Measurements from ENCODE around the gene EPHB2.

DNA sequence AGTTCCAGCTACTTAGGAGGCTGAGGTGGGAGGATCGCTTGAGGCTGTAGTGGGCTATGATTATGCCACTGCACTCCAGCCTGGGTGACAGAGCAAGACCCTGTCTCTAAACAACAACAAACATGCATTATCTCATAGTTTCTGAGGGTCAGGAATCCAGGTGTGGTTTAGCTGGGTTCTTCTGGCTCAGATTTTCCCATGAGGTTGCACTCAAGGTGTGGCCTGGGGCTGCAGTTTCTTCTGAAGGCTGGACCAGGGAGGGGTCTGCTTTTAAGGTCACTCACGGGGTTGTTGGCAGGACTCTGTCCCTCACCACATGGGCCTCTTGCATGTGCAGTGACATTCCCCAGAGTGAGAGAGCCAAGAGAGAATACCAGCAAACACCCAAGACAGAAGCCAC is 77.0 kb downstream of the EPHB2 start:
- TF ChIP-seq, protein P1, sequence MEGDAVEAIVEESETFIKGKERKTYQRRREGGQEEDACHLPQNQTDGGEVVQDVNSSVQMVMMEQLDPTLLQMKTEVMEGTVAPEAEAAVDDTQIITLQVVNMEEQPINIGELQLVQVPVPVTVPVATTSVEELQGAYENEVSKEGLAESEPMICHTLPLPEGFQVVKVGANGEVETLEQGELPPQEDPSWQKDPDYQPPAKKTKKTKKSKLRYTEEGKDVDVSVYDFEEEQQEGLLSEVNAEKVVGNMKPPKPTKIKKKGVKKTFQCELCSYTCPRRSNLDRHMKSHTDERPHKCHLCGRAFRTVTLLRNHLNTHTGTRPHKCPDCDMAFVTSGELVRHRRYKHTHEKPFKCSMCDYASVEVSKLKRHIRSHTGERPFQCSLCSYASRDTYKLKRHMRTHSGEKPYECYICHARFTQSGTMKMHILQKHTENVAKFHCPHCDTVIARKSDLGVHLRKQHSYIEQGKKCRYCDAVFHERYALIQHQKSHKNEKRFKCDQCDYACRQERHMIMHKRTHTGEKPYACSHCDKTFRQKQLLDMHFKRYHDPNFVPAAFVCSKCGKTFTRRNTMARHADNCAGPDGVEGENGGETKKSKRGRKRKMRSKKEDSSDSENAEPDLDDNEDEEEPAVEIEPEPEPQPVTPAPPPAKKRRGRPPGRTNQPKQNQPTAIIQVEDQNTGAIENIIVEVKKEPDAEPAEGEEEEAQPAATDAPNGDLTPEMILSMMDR (IDR thresholded peaks at IDR 0.05; ENCODE audit: low read length), result no peak
- TF ChIP-seq EZH2phosphoT487 (IDR thresholded peaks at IDR 0.05; ENCODE audit: low read length), result no peak

Measured in MM.1S (cell line).